T-helper 2 cell treated with Interferon-gamma antibody and Interleukin-4, amounts not matched to agents 100 ng/mL and 5 ng/mL, for 36 hours (primary cell): Measurements from ENCODE around the gene SELENOI. TPM values are rescaled to one million over a fixed set of nuclear protein-coding genes. Genes with fewer than 3 reads are reported as not detected.

Experiments
- intact Hi-C: fragments of 100-400 bp; cut with micrococcal nuclease; formaldehyde crosslinking; loops from one replicate; pipeline ENCODE4 v1.15.1; 2023
- total RNA-seq: library from RNA; stranded (reverse); gene quantifications from 2 replicates; pipeline ENCODE4 v1.2.3, GENCODE V29; 2022

Gene SELENOI
- total RNA-seq, 1 donor from 2014 or later = 37.1 TPM

DNA sequence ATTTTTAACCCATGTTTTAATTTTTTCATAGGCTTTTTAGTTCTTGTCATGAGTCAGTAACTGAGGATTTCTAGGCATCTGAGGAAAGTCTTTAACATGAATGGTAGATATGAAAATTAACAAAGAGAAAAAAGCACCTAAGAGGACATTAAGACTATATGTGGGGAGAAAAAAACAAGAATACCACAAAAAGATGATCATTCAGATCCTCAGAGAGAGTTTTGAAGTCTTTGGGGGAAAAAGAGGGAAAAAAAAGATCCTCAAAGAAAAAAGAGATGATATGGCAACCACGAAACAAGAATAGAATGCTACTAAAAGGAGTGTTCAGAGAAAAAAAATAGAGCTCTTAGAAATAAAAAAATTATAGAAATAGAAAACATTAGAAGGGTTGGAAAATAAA, 63.8 kb downstream of the SELENOI start:
- intact Hi-C loops = no loop called here

DNA sequence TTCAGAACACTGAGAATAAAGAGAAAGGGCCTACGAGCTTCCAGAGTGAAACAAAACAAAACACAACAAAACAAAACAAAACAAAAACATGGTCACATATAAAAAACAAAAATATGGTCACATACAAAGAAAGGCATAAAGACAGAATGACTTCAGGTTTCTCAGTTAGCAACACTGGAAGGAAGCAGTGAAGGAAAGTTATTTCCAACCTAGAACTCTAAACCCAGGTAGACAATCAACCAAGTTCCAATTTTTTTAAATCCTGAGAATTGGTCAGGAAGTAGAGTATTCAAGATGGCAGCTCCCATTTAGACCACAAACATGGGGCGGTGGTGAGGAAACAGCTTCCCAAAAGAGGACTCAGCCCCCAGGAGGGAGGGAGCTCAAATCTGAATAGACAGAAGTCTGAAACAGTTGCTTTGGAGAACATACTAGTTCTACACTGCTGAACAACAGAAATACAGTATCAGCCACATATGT, 64.9 kb downstream of the SELENOI start:
- intact Hi-C loops = no loop called here

DNA sequence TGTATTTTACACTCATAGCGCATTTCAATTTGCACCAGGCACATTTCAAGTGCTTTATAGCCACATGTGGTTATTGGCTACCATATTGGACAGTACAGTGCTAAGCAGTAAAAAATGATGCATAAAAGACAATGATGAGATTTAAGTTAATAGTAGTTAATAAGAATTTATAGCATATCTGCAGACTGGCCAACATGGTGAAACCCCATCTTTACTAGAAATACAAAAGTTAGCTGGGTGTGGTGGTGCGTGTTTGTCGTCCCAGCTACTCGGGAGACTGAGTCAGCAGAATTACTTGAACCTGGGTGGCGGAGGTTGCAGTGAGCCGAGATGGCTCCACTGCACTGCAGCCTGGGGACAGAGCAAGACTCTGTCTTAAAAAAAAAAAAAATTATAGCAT, 65.5 kb downstream of the SELENOI start:
- intact Hi-C loops = no loop called here

DNA sequence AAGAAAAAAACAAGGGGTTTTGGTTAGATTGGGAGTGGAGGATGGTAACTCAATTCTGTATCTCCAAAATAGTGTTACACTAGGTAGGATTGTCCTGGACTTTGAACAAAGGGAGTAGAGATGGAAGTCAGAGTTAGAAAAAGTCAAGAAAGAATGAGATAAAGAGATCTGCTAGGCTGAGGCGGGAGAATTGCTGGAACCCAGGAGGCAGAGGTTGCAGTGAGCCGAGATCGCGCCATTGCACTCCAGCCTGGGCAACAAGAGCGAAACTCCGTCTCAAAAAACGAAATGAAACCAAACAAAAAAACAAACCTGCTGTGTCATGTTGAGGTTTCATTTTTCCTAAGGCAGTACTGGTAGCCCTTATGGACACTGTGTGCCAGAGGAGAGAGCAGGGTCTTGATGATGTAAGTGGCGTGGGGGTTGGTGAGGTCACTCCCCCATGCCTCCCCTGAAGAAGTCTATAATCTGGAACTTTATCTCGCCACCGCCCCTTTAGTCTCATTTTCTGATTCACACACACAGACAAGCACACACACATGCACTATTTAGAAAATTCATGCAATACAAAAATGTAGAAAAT, 66.2 kb downstream of the SELENOI start:
- intact Hi-C loops = no loop called here

DNA sequence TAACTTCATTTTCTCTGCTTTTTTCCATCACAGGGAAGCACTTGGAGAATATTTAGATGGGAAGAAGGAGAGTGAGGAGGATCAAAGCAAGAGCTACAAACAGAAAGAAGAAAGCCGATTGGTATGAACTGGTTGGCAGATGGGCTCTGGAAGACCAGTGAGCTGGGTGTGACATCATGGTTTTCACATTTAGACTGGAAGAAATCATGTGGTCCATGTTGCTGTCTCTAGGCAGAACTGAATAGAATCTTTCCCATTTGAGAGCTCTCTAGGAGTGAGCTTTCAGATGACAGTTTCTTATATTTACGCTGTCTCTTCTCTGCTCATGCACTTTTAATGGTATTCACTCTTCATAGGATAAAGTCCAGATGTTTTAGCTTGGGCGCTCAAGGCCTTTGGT, 68.4 kb downstream of the SELENOI start:
- intact Hi-C loops = no loop called here

DNA sequence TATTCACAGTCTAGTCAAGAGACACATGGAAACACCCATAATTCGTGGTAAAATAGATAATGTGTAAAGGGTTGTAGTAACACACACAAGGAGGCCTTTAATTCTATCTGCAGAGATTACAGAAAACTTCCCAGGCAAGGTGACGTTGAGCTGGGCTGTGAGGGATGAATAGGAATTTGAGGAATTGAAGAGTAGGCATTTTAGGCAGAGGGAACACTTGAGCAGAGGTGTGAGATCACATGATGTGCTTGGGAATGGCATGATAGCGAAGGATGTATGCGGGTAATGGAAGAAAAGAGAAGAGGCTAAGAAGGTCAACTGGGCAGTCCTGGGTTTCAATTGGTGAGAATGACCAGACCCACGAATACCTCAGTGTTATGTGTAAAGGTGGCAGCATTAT, 76.0 kb downstream of the SELENOI start:
- intact Hi-C loops = no loop called here

DNA sequence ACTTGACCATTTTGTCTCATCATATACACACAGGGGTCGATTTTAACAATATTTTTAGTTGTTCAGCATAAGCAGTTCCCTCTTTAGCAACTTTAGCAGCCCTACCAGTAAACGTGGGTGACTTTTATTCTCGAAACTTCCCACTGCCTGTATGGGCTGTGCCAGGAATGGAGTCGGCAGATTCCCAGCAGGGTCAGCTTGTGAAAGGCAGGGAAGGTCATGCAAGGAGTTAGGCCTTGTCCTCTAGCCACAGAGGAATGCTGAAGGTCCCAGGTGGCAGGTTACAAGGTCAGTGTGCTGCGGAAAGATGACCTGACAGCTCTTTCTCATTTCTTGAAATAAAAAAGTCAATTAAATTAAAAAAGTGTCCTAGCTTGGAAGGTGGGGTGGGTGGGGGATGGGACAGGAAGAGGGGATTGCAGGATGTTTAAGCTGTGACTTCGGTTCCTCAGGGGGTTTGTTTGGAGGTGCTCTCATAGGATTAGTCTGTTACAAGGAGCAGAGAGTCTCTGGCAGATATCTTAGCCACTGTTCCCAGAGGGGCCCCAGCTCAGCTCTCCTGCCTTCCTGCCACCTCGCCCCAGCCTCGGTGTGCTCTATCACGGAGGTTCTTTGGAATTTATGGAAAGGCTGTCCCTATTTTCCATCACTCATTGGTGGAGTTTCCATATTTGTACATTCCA, 77.1 kb downstream of the SELENOI start:
- intact Hi-C loops = no loop called here

DNA sequence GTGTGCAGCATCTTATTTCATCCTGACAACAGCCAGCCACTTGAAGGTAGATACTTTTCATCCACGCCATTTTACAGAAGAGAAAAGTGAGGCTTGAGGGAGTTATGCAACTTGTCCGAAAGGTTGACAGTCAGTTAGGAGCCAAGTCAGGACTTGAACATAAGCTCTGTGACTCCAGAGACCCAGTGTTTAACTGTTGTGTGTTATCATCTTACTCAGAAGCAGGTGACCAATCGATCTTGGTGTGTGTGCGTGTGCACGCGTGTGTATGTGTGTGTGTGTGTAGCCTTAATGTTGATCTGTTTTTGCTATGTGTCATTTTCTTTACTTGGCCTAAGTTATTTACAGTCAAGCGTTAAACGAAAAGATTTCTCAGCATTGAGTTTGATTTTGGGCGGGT, 77.8 kb downstream of the SELENOI start:
- intact Hi-C loops = no loop called here

DNA sequence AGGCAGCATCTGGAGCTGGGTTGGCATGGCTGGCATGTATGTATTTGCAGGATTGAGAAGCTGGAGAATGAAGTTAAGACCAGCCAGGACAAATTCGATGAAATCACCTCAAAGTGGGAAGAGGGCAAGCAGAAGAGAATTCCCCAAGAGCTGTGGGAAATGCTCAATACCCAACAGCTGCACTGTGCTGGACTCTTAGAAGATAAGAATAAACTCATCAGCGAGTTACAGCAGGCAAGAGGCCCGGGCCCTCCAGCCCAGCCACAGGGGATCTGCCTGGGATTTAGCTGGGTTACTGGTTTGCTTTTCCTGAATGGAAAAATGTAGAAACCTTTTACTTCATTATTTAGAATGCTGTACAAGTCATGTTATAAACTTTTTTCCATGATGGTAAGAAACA, 78.3 kb downstream of the SELENOI start:
- intact Hi-C loops = no loop called here

DNA sequence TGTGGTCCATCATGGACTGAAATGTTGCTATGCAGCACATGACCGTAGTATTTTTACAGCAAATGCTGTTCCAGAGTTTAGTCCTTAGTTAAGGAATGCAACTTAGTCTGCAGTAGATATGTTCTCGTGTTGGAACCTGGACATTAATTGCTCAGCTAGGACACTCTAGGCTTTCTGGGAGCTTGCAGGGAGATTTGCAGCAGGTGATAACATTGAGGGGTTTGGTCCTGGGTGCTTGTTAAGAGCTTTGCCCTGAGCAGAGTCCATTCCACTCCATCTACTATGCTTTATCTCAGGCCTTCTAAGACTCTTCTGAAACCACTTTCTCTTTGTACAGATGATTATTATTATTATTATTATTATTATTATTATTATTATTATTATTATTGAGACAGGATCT, 82.9 kb downstream of the SELENOI start:
- intact Hi-C loops = no loop called here

DNA sequence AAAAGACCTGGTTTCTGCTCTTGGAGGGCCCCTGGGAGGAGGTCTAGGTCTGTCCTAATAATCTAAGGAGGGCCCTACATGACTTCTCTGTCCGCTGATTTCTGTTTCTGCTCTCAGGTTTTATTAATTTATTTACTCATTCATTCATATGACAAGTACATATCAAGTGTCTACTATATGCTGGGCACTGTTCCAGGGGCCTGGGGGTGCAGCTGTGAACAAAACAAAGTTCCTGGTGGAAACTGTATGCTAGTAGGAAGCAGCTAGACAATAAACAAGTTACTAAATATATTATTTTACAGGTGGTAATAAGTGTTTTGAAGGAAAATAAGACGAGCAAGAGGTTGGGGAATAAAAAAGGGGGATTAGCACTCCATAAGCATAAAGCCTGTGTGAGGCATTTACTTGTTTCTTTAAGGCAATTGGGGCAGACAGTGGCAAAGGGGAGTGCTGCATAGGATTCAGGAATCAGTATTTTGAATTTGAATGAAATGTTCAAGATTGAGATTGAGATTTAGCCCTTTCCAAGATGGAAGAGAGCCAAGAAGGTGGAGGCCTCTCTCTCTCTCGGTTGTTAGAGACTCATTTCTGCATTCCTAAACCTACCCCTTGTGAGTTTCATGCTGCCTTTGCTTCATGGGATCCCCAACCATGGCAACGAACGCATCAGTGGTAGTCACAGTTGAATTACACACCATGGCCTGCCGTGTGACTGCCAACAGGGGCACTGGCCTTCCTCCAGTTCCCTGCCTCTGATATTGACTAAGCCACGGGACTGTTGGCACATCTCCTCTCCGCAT, 84.0 kb downstream of the SELENOI start:
- intact Hi-C loops = no loop called here

DNA sequence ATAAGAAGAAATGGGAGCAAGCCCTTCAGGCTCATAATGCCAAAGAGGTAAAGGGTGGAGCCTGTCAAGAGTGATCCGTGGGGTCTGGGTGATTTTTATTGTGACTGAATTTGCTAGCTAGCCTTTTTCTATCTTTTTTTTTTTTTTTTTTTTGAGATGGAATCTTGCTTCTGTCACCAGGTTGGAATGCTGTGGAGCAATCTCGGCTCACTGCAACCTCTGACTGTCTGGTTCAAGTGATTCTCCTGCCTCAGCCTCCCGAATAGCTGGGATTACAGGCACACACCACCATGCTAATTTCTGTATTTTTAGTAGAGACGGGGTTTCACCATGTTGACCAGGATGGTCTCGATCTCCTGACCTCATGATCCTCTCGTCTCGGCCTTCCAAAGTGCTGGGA, 84.9 kb downstream of the SELENOI start:
- intact Hi-C loops = no loop called here

DNA sequence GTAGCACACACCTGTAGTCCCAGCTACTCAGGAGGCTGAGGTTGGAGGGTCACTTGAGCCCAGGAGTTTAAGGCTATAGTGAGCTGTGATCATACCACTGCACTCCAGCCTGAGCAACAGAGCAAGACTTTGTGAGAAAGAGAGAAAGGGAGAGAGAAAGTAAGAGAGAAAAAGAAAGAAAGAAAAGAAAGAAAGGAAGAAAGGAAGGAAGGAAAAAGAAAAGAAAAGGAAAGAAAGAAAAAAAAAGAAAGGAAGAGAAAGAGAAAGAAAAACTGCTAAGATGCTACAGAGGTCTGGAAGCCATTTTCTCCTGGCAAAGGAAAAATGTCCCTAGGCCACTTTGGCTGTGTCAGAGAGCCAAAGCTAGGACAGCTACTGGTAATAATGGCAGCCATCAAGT, 86.4 kb downstream of the SELENOI start:
- intact Hi-C loops = no loop called here

DNA sequence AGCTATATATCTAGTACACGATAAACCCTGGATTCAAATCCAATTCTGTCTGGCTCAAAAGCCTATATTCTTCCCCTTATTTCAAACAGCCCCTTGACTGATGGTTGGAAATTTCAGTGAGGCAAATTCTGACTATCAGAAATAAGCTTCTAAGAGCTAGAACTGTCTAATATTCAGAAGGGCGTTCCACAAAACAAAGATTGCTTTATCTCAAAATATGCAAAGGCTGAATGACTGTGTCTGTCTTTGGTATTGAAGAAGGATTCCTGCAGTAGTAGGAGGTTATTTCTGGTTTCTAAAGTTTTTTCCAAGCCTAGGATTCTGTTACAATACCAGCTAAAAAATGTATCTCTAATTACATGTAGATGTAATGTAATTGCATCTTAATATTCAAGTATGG, 86.9 kb downstream of the SELENOI start:
- intact Hi-C loops = no loop called here

DNA sequence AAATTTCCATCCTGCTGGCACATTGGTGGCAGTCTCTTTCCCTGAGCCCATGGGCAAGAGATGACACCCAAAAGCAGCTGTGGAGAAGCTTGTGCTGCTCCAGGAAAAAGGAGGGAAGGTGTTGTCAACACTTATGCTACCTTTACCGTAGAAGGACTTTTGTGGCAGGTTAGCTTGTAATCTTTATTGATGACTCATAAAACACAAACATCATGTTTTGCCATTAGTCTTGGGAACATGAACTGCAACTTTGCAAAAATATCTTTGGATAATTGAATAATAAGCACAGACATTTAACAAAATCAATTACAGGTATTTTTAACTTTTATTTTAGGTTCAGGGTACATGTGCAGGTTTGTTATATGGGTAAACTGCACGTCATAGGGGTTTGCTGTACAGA, 89.2 kb downstream of the SELENOI start:
- intact Hi-C loops = no loop called here

DNA sequence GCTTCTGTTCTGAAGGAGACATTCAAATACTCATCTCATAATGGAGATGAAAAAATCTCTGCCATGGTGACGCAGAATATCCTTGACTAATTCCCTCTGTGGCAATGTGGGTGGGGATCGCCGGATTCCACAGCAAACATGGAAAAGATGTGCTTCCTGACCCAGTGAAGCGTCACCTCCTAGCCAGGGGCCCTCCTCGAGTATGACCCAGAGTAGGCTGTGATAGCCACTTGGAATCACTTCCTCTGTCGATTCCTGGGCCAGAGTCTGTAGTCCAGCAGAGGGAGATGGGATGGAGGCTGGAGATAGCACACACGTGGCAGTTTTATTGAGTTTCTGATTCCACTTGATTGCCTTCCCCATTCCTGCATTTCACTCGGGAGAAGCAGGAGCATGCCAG, 92.6 kb downstream of the SELENOI start:
- intact Hi-C loops = no loop called here

DNA sequence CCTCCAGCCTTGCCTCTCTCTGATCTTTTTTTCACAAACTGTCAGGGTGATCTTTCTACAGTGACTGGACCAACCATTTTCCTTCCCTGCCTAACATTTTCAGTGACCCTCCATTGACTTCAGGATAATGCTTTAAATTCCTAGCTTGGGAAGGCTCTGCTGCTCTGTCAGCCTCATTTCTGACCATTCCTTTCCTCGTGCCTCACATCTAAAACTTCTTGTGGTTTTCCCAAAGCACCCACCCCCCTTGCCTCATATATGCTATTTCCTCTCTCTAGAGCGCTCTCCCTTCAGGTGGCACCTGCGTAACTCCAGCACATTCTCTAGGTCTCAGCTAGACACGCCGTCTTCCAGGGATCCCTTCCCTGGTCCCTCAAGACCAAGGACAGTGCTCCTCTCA, 93.0 kb downstream of the SELENOI start:
- intact Hi-C loops = no loop called here

DNA sequence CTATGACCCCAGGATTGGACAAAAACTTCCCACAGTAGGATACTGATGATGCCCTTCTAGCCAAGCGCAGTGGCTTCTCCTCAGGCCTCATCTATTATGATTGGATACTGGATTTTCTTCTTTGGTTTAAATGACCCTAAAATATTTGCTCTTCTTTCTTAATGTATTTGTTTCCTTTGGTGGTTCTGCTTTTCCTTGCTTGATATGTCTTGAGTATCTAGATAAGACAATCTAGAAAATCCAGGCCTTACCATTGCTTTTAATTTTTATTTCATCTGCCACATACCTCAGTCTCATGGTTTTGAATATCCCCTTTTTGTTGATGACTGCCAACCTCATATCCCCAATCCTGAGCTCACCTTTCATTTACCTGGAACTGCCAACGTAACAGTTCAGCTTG, 96.4 kb downstream of the SELENOI start:
- intact Hi-C loops = no loop called here

DNA sequence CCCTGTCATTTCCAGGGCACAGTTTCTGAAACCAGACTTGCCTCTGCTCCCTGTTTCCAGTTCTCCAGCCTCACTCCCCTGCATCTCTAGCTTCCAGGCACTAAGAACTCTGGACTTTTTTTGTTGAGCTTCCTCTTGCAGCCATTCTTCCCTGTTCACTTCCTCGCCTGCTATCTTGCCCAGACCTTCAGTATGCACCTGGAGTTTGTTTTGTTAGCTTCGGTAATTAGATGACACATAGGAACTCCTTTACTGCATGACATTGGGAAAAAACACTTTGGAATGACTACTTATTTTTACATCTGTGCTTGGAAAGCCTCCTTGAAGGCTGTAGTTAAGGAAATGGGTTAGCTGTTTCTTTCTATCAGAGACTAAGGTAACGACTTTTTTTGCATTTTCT, 96.8 kb downstream of the SELENOI start:
- intact Hi-C loops = no loop called here

DNA sequence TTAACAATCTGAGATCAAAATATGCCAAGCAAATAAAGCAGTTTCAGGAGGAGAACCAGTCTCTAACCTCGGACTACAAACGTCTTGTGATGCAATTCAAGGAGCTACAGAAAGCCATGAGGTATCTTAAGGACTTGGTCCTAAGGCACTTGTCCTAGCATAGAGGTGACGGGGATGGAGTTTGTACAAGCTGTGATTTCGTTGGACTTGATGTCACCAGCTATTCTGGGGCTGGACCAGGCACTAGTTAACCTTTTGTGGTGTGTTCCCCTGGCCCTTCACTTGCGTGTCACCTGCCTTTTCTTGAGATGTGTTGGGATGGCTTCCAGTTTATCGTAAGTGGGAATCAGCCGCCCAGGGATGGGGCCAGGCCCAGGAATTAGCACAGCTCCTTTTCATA, 98.3 kb downstream of the SELENOI start:
- intact Hi-C loops = no loop called here
